NCI-H345 treated with DMSO at 0.1 percent for 48 hours (cell line): ENCODE results near the gene PDILT.
"Not testable (repeated sequence)": the region's sequence is repeated elsewhere in the genome, so short reads cannot be mapped to it uniquely, and the experiment has no call there.

Experiments used
- DNase-seq: peaks from one replicate; lab custom pipeline; 2025; ENCODE audit not compliant: unreplicated experiment; lab: John Stamatoyannopoulos, UW

The PDILT gene

GRCh38 chr16:20323591-20324117, 80.9 kb downstream of the PDILT start:
- DNase-seq = no peak

GRCh38 chr16:20322696-20323095, 81.8 kb downstream of the PDILT start:
- no peak for DNase-seq

GRCh38 chr16:20321671-20322070, 82.9 kb downstream of the PDILT start:
- no peak for DNase-seq

GRCh38 chr16:20321051-20321450, 83.5 kb downstream of the PDILT start:
- DNase-seq = not testable (repeated sequence)

GRCh38 chr16:20320592-20320991, 83.9 kb downstream of the PDILT start:
- no peak for DNase-seq

GRCh38 chr16:20320178-20320577, 84.4 kb downstream of the PDILT start:
- no peak for DNase-seq

- no peak for DNase-seq
Measured at GRCh38 chr16:20319406-20319805, 85.1 kb downstream of the PDILT start.

- no peak for DNase-seq
Measured at GRCh38 chr16:20318437-20318836, 86.1 kb downstream of the PDILT start.

- DNase-seq = no peak
Measured at GRCh38 chr16:20318006-20318405, 86.5 kb downstream of the PDILT start.

- DNase-seq = no peak
Measured at GRCh38 chr16:20317117-20317516, 87.4 kb downstream of the PDILT start.

GRCh38 chr16:20316715-20317114, 87.8 kb downstream of the PDILT start:
- no peak for DNase-seq

GRCh38 chr16:20315764-20316163, 88.8 kb downstream of the PDILT start:
- DNase-seq = no peak

GRCh38 chr16:20314575-20314974, 90.0 kb downstream of the PDILT start:
- no peak for DNase-seq

GRCh38 chr16:20313741-20314140, 90.8 kb downstream of the PDILT start:
- no peak for DNase-seq

- not testable (repeated sequence) for DNase-seq
Measured at GRCh38 chr16:20312536-20313095, 91.9 kb downstream of the PDILT start.

- DNase-seq = no peak
Measured at GRCh38 chr16:20311548-20311947, 93.0 kb downstream of the PDILT start.

GRCh38 chr16:20310421-20311395, 93.8 kb downstream of the PDILT start:
- DNase-seq = no peak

- DNase-seq = no peak
Measured at GRCh38 chr16:20309786-20310185, 94.8 kb downstream of the PDILT start.
